K562 (cell line): Measurements from ENCODE around the gene MYO1B. TPM values are rescaled to one million over a fixed set of nuclear protein-coding genes. Genes with fewer than 3 reads are reported as not detected.

ENCODE experiments used
- ATAC-seq: fragments of 200-7000 bp; cut with Tn5 transposase; 3 replicates; pipeline ENCODE4 v1.9.1; 2020; ENCODE audit warnings: moderate library complexity
- BruUV-seq: library from RNA; stranded (reverse); fragments of 400-500 nt; replicated peaks from 2 replicates; lab custom pipeline; 2021; lab: Mats Ljungman, UMichigan
- CTCF ChIA-PET: fragments of 300-600 bp; formaldehyde crosslinking; extraction: SDS; loops from one replicate; lab custom pipeline; 2021; ENCODE audit warnings: low intra/inter-chr PET ratio; lab: Yijun Ruan, JAX
- POLR2A ChIA-PET: fragments of 300-600, 350-650 bp; sonication (Branson Sonifier 250); formaldehyde crosslinking; extraction: SDS; loops from one replicate; lab custom pipeline; 2021; ENCODE audit warnings: antibody characterized with exemption, inconsistent platforms; lab: Yijun Ruan, JAX
- DNase-seq, 4 experiments: peaks; one replicate each; pipeline versions ENCODE4 v3.0.0 to v3.0.0-alpha.2; 2011 to 2018; ENCODE audit warnings: low spot score in 3 of 4, mixed read lengths in 3 of 4; ENCODE audit errors: extremely low read depth in 1 of 4
- FAIRE-seq: peaks from 2 replicates; lab custom pipeline; 2011; peaks lifted over from hg19 to GRCh38; lab: Jason Lieb, UNC
- H2AFZ ChIP-seq: 2 replicates; pipeline ENCODE4 v1.6.0; 2011; ENCODE audit warnings: low read depth, low read length, control low read depth, inconsistent platforms
- H3K27ac ChIP-seq: fragments of 200-600 bp; 3 replicates; pipeline ENCODE4 v1.8.0; 2011; ENCODE audit warnings: low read depth, mild to moderate bottlenecking, control low read depth, inconsistent platforms, low read length, moderate library complexity, mixed read lengths; ENCODE audit errors: extremely low read depth
- H3K27me3 ChIP-seq, 2 experiments: fragments of 300-600 bp in 1 of 2; 2 replicates in 1 of 2; 3 replicates in 1 of 2; pipeline versions ENCODE4 v1.6.0 to v1.8.0; 2011; ENCODE audit warnings: inconsistent platforms in 2 of 2, low read length in 2 of 2, mild to moderate bottlenecking in 1 of 2, mixed read lengths in 1 of 2, moderate library complexity in 1 of 2; ENCODE audit not compliant: control insufficient read depth in 2 of 2, insufficient read depth in 2 of 2
- H3K36me3 ChIP-seq: fragments of 300-600 bp; 3 replicates; pipeline ENCODE4 v1.8.0; 2011; ENCODE audit warnings: mild to moderate bottlenecking, low read length, inconsistent platforms; ENCODE audit not compliant: control insufficient read depth, insufficient read depth
- H3K4me1 ChIP-seq, 2 experiments: fragments of 200-600 bp in 1 of 2; replicated peaks in 1 of 2; 2 replicates in 1 of 2; 3 replicates in 1 of 2; pipeline versions ENCODE4 v1.5.1 to v1.8.0; 2011; ENCODE audit warnings: inconsistent platforms in 2 of 2, low read length in 2 of 2, mild to moderate bottlenecking in 1 of 2, mixed read lengths in 1 of 2, moderate library complexity in 1 of 2; ENCODE audit not compliant: control insufficient read depth in 2 of 2, insufficient read depth in 2 of 2
- H3K4me2 ChIP-seq: 2 replicates; pipeline ENCODE4 v1.6.1; 2011; ENCODE audit warnings: low read length, control low read depth, inconsistent platforms, mixed read lengths; ENCODE audit not compliant: insufficient read depth
- H3K4me3 ChIP-seq: fragments of 200-600 bp; sonication (generic), shearing (Covaris generic); 2 replicates; pipeline ENCODE4 v1.5.1; 2016; ENCODE audit warnings: control low read depth, inconsistent platforms
- H3K79me2 ChIP-seq: fragments of 200-600 bp; 3 replicates; pipeline ENCODE4 v1.8.0; 2011; ENCODE audit warnings: low read length, inconsistent platforms; ENCODE audit not compliant: control insufficient read depth, insufficient read depth
- H3K9ac ChIP-seq, 2 experiments: 2 replicates each; pipeline versions ENCODE4 v1.6.0 to v1.6.1; 2011; ENCODE audit warnings: low read depth in 2 of 2, low read length in 2 of 2, control low read depth in 1 of 2, inconsistent platforms in 1 of 2, mild to moderate bottlenecking in 1 of 2, mixed read lengths in 1 of 2; ENCODE audit not compliant: insufficient read depth in 1 of 2
- H3K9me1 ChIP-seq: one replicate; pipeline ENCODE4 v1.6.0; 2011; ENCODE audit warnings: inconsistent platforms, mild to moderate bottlenecking, low read length, moderate library complexity; ENCODE audit not compliant: control insufficient read depth, insufficient read depth
- H3K9me3 ChIP-seq: replicated peaks from 2 replicates; pipeline ENCODE4 v1.5.1; 2011; ENCODE audit warnings: low read depth, low read length, inconsistent platforms; ENCODE audit not compliant: control insufficient read depth, insufficient read depth
- H4K20me1 ChIP-seq: replicated peaks from 2 replicates; pipeline ENCODE4 v1.6.1; 2011; ENCODE audit warnings: low read length, inconsistent platforms, mixed read lengths; ENCODE audit not compliant: control insufficient read depth, insufficient read depth
- CREB1 ChIP-seq, 2 experiments: sonication (generic) in 1 of 2; formaldehyde crosslinking in 1 of 2; IDR thresholded peaks; 2 replicates each; pipeline versions ENCODE4 v1.6.1 to v1.8.0; 2012 to 2022; ENCODE audit warnings: inconsistent platforms in 1 of 2, mild to moderate bottlenecking in 1 of 2, missing genetic modification reagents in 1 of 2, moderate library complexity in 1 of 2
- DIDO1 ChIP-seq: fragments of 450-650 bp; IDR thresholded peaks from 2 replicates; pipeline ENCODE4 v1.6.1; 2016; ENCODE audit warnings: low read depth, missing biosample characterization, missing genetic modification characterization
- MITF ChIP-seq: IDR thresholded peaks from 2 replicates; pipeline ENCODE4 v1.6.1; 2014; ENCODE audit warnings: antibody characterized with exemption
- NFIX ChIP-seq: fragments of 250-450 bp; sonication (Bioruptor Pico); IDR thresholded peaks from 2 replicates; pipeline ENCODE4 v1.4.0; 2020; ENCODE audit warnings: low read depth, mild to moderate bottlenecking, moderate library complexity
- NONO ChIP-seq, 2 experiments: fragments of 200-400 bp in 1 of 2; fragments of 450-650 bp in 1 of 2; formaldehyde crosslinking in 1 of 2; IDR thresholded peaks; 2 replicates each; pipeline ENCODE4 v1.6.1; 2017; ENCODE audit warnings: low read depth in 2 of 2, mild to moderate bottlenecking in 2 of 2, moderate library complexity in 2 of 2, low read length in 1 of 2
- POLR2AphosphoS5 ChIP-seq: IDR thresholded peaks from 2 replicates; pipeline ENCODE4 v1.6.1; 2011; ENCODE audit warnings: mild to moderate bottlenecking, low read depth, low read length, moderate library complexity; ENCODE audit not compliant: control insufficient read depth, insufficient read depth
- STAT5A ChIP-seq: IDR thresholded peaks from 2 replicates; pipeline ENCODE4 v1.6.1; 2012; ENCODE audit warnings: low read length, inconsistent platforms, borderline replicate concordance
- TEAD2 ChIP-seq: fragments of 450-650 bp; IDR thresholded peaks from 2 replicates; pipeline ENCODE4 v1.6.1; 2016; ENCODE audit warnings: missing genetic modification characterization, control low read depth, missing compliant biosample characterization
- ZNF134 ChIP-seq: fragments of 250-450 bp; sonication (Bioruptor Pico); conservative IDR thresholded peaks from 2 replicates; pipeline ENCODE4 v1.4.0; 2020
- ZNF140 ChIP-seq: fragments of 250-450 bp; sonication (Bioruptor Pico); IDR thresholded peaks from 2 replicates; pipeline ENCODE4 v1.8.0; 2021; ENCODE audit warnings: moderate library complexity, mild to moderate bottlenecking, inconsistent platforms
- ZNF146 ChIP-seq: IDR thresholded peaks from one replicate; pipeline ENCODE4 v1.6.1; 2018; ENCODE audit warnings: missing compliant biosample characterization; ENCODE audit not compliant: unreplicated experiment
- ZNF212 ChIP-seq: fragments of 450-650 bp; formaldehyde crosslinking; IDR thresholded peaks from 2 replicates; pipeline ENCODE4 v1.4.0; 2020; ENCODE audit warnings: mild to moderate bottlenecking
- ZNF24 ChIP-seq: fragments of 450-650 bp; IDR thresholded peaks from 2 replicates; pipeline ENCODE4 v1.6.1; 2016
- WGBS: fragments of 100-300 bp; shearing (Covaris generic); methylation state at CpG from one replicate; pipeline ENCODE4 v1.1.6; 2016; ENCODE audit warnings: low coverage, mixed read lengths; ENCODE audit not compliant: insufficient coverage; ENCODE audit errors: missing lambda C conversion rate; 5-methylcytosine and 5-hydroxymethylcytosine counted together
- in situ Hi-C: fragments of 300-500 bp; cut with MboI; formaldehyde crosslinking; loops from 4 replicates; pipeline ENCODE4 v1.15.0; 2018; ENCODE audit warnings: inconsistent platforms, mixed read lengths
- intact Hi-C: fragments of 100-400 bp; cut with micrococcal nuclease; formaldehyde crosslinking; loops from 2 replicates; pipeline ENCODE4 v1.14.2; 2022
- polyA plus RNA-seq, 8 experiments: library from polyadenylated mRNA; depleted of rRNA in 4 of 8; stranded (reverse) in 5 of 8; unstranded in 3 of 8; fragments of >200 nt; fragmentation: Nextera tagmentation in 2 of 8; fragmentation: Illumina TruSeq in 1 of 8; extraction: Ambion mirVana in 2 of 8; extraction: Trizol in 1 of 8; gene quantifications; 2 replicates each; pipeline versions ENCODE4 v1.2.1 to v1.2.3, GENCODE V29; 2011 to 2014; ENCODE audit warnings: inconsistent platforms in 1 of 8, missing spikeins in 1 of 8
- total RNA-seq, 7 experiments: library from RNA; depleted of rRNA in 6 of 7; stranded (reverse); fragments of >200 nt in 6 of 7; fragmentation: Illumina TruSeq in 2 of 7; extraction: Trizol in 2 of 7; gene quantifications; 2 replicates each; pipeline versions ENCODE4 v1.2.1 to v1.2.3, GENCODE V29; 2011 to 2021; ENCODE audit warnings: low replicate concordance in 1 of 7
- TF ChIP-seq, protein P1 (sequence below): IDR thresholded peaks from 3 replicates; pipeline ENCODE4 v1.6.1; 2011; ENCODE audit warnings: borderline replicate concordance, mild to moderate bottlenecking; ENCODE audit not compliant: insufficient read length, insufficient read depth

Gene MYO1B
- total and polyA plus RNA-seq, 9 of the 15 experiments (the other 6 are each of a cell fraction or from before 2014, with no cell fraction given) = 0.04 to 0.33 (median 0.20) TPM; not detected in 5

DNA sequence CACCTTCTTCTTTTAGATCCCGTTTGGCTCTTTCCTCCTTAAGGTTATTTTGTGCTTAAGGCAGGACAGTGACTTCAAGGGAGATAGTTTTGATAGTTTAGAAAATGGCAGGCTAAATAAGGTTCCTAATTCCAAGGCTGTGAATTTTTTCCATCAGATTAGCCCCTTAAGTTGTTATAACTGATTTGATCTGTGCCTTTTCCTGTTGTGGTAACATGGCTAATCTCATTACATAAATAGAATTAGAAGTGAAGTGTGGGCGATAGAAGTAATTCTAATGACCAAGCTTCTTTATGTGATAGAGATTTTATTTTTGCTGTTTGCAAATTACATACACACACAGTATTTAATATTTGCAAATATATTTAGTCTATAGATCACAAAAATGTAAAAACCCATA, 102.0 kb downstream of the MYO1B start:
- no peak overlapping the region for H3K4me2 ChIP-seq
- H4K20me1 ChIP-seq = no peaks in the 10 kb centered on the region
- H2AFZ ChIP-seq = no peak overlapping the region
- ATAC-seq = no peak
- H3K9ac ChIP-seq = no peak overlapping the region
- TF ChIP-seq STAT5A (no peak), ZNF146 (CRISPR knock-in tag) (no peak), NFIX (CRISPR knock-in tag) (no peak), NONO (IDR thresholded peaks at IDR 0.05; ENCODE audit: low read depth in 2 of 2, low read length in 1 of 2) (no peak), TEAD2 (tag) (no peak), DIDO1 (tag) (no peak)
- TF ChIP-seq, all 486 proteins: peak for 0
- Histone ChIP-seq H3K27ac (no peak overlapping the region), H3K4me3 (no peak overlapping the region), H3K9me3 (no peaks in the 10 kb centered on the region), H3K9me1 (no peaks in the 10 kb centered on the region), H3K4me1 (no peaks in the 10 kb centered on the region), H3K36me3 (no peaks in the 10 kb centered on the region), H3K79me2 (no peaks in the 10 kb centered on the region), H3K27me3 (no peaks in the 10 kb centered on the region; a peak in 1 of 5 replicates)
- ChIA-PET CTCF (no interaction called here), POLR2A (no interaction called here)
- FAIRE-seq (no peak), DNase-seq (no peak)
- BruUV-seq = no TSS peak
- intact Hi-C loops = no loop called here
- in situ Hi-C loops = no loop called here
- WGBS = 8% methylated on average over 1 of the region's 2 CpGs

DNA sequence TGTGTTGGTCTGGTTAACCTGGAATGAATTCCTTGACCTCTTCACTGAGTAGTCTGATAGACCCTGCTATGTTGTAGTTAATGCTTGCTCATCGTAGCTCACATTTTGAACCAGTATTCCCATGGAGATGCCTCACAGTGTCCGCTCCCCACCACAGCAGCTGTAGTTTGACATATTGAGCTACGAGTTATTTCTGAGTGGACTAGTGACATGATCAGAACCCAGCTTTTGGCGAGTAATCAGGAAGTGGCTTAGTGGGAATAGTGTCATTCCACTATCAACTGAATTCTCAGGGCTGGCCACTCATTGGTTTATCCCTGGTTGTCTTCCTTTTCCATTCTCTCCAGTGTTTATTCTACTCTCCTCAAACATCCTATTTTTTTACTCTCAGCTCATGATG, 102.7 kb downstream of the MYO1B start:
- Histone ChIP-seq H3K4me2 (no peak overlapping the region), H3K36me3 (no peaks in the 10 kb centered on the region), H3K79me2 (no peaks in the 10 kb centered on the region), H3K4me1 (no peaks in the 10 kb centered on the region), H2AFZ (no peak overlapping the region), H3K27me3 (no peaks in the 10 kb centered on the region; a peak in 1 of 5 replicates), H3K9ac (no peak overlapping the region), H3K9me1 (no peaks in the 10 kb centered on the region), H3K9me3 (no peaks in the 10 kb centered on the region), H3K4me3 (no peak overlapping the region), H3K27ac (no peak overlapping the region), H4K20me1 (no peaks in the 10 kb centered on the region)
- in situ Hi-C loops = no loop called here
- CTCF ChIA-PET = no interaction called here
- no peak for ATAC-seq
- no peak for DNase-seq
- POLR2A ChIA-PET = no interaction called here
- no TSS peak for BruUV-seq
- 0% methylated on average over 4 of the region's 4 CpGs for WGBS
- FAIRE-seq = no peak
- intact Hi-C loops = no loop called here
- TF ChIP-seq CREB1 (IDR thresholded peaks at IDR 0.05) (no peak), CREB1 (CRISPR knock-in tag; IDR thresholded peaks at IDR 0.05) (no peak), ZNF212 (CRISPR knock-in tag) (no peak), MITF (no peak), ZNF134 (CRISPR knock-in tag) (no peak), ZNF140 (no peak), POLR2AphosphoS5 (no peak), ZNF24 (no peak)
- TF ChIP-seq, protein P1, sequence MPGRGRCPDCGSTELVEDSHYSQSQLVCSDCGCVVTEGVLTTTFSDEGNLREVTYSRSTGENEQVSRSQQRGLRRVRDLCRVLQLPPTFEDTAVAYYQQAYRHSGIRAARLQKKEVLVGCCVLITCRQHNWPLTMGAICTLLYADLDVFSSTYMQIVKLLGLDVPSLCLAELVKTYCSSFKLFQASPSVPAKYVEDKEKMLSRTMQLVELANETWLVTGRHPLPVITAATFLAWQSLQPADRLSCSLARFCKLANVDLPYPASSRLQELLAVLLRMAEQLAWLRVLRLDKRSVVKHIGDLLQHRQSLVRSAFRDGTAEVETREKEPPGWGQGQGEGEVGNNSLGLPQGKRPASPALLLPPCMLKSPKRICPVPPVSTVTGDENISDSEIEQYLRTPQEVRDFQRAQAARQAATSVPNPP = no peak
